NK-92 (cell line): ENCODE results near the gene KIT.

Source experiments
- DNase-seq: peaks from one replicate; lab custom pipeline; 2025; ENCODE audit not compliant: unreplicated experiment; lab: John Stamatoyannopoulos, UW

The KIT gene

DNA sequence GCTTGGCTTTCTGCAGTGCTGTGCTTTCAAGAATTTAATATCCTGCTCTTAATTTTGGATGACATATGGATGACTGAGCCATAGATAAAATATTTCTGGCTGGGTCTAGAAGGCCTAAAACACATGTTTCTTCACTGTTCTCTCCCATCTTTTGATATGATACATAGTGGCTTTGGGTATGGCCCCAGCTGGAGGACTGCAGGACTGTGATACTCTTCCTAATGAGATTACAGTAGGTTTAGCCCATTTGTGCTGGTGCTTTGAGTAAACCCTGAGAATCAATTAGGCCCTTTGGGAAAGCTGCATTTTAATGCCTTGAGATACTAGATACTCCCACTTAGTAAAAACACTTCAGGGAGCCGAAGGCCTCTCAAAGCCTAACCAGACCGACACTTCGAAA lies 38.0 kb downstream of the KIT start:
- no peak for DNase-seq

- DNase-seq = no peak
Observed at GRCh38 chr4:54696649-54697048, 38.9 kb downstream of the KIT start.

DNA sequence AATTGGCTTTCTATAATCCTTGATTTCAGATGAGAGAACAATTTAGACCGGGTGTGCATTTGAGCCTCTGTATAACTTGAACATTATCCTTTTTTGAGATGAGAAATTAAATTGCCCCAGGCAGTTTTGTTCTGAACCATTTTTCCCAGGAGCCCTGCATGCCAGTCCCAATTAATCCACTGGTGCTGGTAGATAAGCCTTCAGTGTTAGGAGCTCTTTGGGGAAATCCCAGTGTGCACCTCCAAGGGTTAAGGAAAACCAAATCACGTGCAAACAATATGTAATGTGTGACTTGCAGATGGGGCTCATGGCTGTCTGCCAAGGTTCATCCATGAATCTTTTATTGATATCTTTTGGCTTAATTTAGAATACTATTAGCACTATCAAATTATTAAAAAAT lies 43.2 kb downstream of the KIT start:
- DNase-seq = no peak

DNA sequence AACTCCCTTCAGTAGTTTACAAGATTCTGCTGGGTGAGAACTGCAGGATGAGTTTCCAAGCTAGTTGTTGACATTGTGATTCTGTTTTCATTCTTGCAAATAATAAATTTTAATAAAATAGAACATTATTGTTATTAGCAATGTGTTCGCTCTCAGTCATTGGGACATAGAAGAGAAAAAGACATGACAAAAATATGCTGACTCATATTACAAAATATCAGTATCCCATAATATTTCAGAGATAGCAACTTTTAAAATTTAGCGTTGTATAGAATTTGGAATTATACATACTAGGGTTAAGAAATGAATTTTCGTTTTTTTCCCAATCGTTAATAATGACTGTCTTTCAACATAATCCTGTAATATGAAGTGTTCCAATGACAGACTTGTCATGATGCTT lies 45.4 kb downstream of the KIT start:
- DNase-seq = no peak

DNA sequence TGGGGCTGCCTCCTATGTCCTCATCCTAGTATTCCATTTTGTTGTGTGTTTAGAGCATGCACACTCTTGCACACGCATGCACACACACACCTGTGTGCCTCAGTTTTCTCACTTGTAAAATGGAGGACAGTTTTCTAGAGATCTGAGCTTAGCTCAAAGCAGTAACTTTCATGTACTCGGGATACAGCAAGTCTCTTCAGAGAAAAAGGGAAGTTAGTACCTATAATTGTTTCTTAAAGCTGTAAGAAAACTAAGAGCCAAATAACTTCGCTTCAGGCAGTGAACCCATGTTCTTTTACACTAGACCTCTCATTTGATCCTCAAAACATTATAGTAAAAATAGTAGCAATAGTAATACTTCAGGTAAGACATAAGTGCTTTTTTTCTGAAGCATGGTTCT lies 49.6 kb downstream of the KIT start:
- no peak for DNase-seq

GRCh38 chr4:54708339-54709279 lies 50.9 kb downstream of the KIT start:
- no peak for DNase-seq

DNA sequence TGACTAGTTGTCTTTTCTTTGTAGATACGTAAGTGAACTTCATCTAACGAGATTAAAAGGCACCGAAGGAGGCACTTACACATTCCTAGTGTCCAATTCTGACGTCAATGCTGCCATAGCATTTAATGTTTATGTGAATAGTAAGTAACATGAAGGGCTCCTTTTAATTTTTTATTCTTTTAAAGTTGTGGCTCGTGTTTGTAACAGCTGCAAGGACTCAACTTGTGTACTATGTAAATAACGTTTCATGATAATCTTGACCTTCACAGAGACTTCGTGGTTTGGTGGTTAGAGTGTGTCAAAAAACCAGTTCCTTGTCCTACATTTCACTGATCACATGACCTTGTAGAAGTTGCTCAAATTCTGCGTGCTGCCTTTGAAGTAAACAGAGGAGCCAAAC lies 51.6 kb downstream of the KIT start:
- no peak for DNase-seq

- no peak for DNase-seq
Observed at GRCh38 chr4:54712206-54712605, 54.4 kb downstream of the KIT start.

DNA sequence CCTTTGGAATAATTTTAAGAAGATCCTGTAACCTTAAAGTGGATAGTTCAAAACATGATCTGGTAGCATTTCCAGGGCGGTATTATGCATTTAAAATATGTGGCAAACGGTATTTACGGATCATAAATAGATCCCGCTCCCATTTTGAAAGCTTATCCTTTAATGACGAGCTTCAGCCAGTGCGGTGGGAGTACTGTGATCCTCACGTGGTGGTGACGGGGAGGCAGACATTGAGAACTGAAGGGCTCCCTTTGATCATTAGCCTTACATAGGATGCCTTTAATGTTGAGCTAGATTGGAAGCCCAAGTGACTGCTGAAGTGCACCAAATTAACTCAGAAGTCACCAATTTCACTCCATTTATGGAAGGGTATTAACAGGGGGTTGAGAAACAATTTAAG lies 56.9 kb downstream of the KIT start:
- no peak for DNase-seq

- no peak for DNase-seq
Observed at GRCh38 chr4:54716478-54717065, 58.8 kb downstream of the KIT start.

DNA sequence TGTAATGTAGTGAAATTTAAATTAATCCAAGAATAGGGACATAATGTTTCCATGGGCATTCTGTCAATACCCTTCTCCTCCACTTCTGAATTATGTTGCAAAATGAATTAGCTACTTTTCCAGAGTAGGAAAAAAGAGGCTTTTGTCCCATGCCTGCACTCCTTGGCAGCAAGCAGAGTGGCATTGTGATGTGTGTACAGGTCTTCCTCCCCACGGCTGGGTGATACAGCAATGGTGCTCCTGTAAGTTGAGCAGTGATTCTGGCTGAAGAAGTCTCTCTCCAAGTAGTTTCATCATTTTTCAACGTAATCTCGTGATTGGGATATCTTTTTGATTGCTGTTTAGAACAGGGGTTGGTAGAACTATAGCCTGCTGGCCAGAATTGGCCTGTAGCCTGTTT lies 59.9 kb downstream of the KIT start:
- DNase-seq = no peak

GRCh38 chr4:54719378-54719777 lies 61.6 kb downstream of the KIT start:
- DNase-seq = no peak

DNA sequence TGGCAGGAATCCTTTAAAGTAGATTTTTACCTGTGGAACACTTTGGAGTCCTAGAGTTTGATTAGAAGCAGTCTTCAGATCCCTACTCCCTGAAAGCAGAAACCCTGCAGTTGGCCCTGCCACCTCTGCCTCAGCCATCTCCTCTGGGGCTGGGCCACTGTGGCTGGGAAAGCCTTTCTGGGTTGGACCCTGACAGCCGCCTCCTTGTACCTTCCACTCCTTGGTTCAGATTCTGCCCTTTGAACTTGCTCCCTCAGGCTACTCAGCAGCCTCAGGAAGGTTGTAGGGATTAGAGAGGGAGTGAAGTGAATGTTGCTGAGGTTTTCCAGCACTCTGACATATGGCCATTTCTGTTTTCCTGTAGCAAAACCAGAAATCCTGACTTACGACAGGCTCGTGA lies 65.5 kb downstream of the KIT start:
- no peak for DNase-seq

- no peak for DNase-seq
Observed at GRCh38 chr4:54723820-54724219, 66.1 kb downstream of the KIT start.

DNA sequence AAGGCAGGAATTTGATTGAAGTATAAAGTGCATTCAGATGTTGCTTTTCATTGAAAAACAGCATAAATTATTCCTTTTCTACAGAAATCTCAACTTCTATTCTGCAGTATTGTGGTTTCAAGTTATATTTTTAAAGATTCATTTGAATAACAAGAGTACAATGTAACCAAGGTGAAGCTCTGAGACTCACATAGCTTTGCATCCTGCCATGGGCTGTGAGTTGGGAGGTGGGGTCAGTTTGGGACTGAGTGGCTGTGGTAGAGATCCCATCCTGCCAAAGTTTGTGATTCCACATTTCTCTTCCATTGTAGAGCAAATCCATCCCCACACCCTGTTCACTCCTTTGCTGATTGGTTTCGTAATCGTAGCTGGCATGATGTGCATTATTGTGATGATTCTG lies 69.2 kb downstream of the KIT start:
- no peak for DNase-seq

GRCh38 chr4:54727346-54727745 lies 69.6 kb downstream of the KIT start:
- no peak for DNase-seq

DNA sequence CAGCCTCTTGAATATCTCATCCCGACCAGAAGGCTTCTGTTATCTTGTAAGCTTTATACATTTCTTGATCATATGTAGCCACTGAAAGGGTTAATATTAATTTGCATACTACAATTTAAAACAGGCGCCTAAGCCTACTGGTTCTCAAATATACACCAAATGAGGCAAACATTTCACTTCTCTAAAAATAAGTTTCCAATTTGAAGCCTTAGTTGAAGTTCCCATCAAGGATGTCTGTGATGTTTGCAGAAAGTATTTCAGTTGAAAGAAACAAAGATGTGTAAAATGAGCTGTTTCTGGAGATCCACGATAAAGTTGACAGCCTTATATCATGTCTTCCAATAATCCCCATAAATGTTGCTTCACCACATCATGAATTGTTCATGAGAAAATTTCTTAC lies 70.6 kb downstream of the KIT start:
- no peak for DNase-seq

- no peak for DNase-seq
Observed at GRCh38 chr4:54729256-54729655, 71.5 kb downstream of the KIT start.

DNA sequence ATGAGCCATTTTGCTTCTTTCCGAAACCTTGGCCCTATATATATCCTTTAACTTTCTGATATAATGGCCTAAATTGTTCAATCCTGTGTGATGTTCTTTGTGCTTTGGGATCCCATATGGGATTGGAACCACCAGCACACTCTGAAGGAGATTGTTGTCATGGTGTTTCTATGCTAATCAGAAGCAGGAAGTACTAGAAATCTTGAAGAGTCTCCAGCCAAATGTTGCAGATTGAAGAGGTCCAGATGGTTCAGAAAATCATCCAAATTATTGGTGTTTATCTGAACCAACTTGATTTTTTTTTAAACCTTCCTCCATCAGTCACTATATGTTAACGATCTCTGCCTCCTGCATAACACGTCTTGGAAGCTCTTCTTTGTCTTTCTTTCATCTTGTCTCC lies 72.8 kb downstream of the KIT start:
- no peak for DNase-seq

DNA sequence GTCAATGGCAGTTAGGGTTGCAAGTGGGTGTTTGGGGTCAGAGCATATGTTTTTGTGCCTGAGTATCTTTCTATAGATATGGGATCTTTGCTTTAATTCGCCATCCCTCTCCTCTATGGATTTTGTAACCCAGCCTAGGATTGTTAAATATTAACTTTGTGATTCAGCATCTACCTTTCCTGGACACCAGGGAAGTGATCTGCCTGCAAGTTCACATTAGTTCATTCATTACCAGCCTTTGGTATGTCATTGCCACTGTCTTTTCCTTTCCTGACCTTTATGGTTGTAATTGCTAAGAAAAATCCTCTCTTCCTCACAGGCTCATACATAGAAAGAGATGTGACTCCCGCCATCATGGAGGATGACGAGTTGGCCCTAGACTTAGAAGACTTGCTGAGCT lies 73.8 kb downstream of the KIT start:
- no peak for DNase-seq

DNA sequence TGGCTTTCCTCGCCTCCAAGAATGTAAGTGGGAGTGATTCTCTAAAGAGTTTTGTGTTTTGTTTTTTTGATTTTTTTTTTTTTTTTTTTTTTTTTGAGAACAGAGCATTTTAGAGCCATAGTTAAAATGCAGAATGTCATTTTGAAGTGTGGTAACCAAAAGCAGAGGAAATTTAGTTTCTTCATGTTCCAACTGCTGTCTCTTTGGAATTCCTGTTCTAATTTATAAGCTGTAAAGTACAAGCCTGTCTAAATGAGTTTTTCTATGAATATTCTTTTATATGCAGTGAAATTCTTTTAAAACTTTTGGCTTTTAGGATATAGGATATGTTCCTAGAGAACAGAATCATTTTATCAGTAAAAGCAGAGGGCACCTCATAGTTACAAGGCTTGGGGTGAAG lies 74.2 kb downstream of the KIT start:
- no peak for DNase-seq

DNA sequence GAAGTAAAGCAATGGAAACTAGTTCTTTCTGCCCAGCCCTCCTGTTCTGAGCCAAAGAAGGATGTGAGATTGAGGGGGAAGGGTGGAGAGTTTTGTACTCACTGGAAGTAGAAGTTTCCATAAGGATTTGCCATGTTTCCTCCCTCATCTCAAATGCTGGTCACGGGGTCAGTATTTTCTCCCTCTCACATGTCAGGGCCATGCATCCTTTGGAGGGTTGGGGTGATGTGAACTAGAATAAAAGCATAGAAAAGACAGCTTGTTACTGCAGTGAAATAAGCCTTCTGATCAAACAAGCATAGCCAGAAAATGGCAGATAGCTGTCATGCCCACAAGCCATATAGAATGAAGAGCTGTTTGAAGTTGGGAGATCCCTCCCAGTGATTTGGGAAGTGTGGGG lies 79.7 kb downstream of the KIT start:
- no peak for DNase-seq

- DNase-seq = no peak
Observed at GRCh38 chr4:54741202-54741601, 83.4 kb downstream of the KIT start.
